DMS53 (cell line): ENCODE data around the gene GLRA3.
"Not testable (repeated sequence)": the region's sequence is repeated elsewhere in the genome, so short reads cannot be mapped to it uniquely, and the experiment has no call there.

ENCODE experiments used
- DNase-seq: peaks from one replicate; lab custom pipeline; 2025; lab: John Stamatoyannopoulos, UW

Gene GLRA3

DNA sequence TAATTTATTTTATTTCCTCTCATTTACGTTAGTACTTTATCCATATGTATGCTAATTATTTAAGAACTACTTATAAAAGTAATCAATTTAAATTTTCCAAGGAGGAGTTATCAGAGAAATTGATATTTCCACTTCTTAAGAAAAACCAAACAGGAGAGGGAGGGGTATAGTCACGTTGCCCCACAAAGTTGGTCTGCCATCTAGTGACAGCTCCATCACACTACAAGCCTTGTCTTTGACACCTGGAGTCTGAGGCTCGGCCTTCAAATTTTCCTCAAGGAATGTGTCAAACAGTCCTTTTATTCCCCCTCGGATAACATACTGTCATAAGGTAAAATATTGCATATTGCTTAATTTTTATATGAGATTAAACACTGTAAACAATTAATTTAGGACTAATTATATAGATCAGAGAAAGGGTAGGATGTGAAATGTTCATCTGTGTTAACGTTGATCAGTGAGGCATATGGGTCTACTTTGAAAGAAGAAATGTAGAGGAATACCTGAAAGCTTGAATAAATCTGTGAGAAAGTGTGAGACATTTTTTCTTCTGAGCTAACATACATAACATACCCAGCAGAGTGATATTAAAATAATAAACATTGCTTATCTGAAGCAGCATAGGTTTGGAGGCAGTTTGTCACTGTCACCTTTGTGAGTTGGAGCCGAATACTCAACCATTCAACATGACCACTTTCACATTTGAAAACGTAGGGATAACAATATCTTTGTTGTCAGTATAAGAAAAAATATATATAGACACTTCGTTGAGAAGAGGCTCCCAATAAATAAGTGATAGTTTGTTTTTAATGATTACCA lies 114.4 kb downstream of the GLRA3 start:
- DNase-seq: peak; percentile 66

DNA sequence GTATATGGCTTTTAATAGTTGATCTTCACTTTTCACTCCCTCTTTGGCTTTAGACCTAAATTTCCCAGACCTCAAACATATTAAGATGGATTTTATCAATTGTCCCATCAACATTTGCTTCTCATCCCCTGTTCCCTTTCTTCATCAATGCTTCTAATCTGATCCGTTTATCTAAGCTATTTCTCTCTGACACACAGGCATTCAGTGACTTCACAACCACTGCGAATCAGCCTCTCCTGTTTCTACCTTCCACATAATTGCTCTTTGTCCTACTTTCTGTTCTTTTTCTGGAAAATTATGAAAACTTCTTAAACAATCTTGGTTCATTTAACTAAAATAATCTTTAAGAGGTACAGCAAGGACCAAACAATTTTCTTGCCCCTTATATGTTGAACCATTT lies 115.2 kb downstream of the GLRA3 start:
- no peak for DNase-seq

DNA sequence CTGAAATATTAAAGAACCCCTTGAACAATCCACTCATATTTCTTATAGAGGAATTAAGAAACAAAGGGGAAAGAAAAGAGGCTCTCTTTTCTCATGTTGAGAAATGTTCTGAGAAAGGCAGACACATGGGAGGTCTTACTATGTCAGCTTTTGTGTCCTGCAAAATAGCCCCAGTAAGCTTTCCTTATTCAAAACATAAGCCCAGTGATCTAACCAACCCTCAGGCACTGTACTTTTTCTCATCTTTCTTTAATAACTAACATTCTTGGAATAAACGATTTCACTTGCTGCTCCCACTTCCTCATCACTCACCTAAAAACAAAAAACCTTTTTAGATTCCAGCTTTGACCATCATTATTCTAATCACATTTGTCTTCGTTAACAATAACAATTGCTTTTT lies 115.9 kb downstream of the GLRA3 start:
- DNase-seq: no peak

DNA sequence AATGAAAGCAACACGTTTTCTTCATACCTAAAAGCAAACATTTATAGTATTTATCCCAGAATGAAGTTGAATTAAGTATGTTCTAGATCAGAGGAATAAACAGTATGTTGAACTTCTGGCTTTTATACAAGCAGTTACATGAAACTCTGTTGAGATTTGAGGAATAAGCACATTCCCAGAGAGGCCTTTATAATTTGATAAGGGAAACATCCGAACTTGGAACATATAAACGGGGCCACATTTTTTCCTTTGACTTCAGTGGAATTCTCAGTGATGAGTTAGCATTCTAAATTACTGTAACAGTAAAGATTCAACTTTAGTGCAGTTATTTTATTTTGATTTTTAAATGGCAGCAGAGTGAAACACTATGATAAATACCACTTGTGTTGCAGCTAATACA lies 119.5 kb downstream of the GLRA3 start:
- no peak for DNase-seq

GRCh38 chr4:174708381-174708780 lies 120.7 kb downstream of the GLRA3 start:
- DNase-seq: no peak

- DNase-seq: no peak
These were observed 121.1 kb downstream of the GLRA3 start for GRCh38 chr4:174707902-174708301.

- no peak for DNase-seq
These were observed 121.9 kb downstream of the GLRA3 start for GRCh38 chr4:174707051-174707676.

GRCh38 chr4:174702979-174703478 lies 126.0 kb downstream of the GLRA3 start:
- DNase-seq: no peak

DNA sequence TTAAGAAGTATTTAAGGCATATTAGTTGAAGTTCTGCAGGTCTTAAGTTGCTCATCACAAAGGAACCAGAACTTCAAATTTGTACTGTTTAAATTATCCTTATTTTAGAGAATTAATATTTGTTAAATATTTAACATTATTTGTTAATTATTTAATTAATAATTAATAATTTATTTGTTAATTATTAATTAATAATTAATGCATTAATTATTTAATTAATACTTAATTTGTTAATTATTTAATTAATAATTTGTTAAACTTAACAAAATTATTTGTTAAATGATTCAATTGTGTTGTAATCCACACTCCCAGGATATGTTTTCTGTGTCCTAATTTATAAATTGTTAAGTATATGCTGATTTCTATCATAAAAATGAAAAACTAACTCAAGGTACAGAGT lies 129.4 kb downstream of the GLRA3 start:
- no peak for DNase-seq

GRCh38 chr4:174697896-174698295 lies 131.2 kb downstream of the GLRA3 start:
- DNase-seq: no peak

GRCh38 chr4:174697202-174697601 lies 131.8 kb downstream of the GLRA3 start:
- DNase-seq: no peak

- no peak for DNase-seq
These were observed 132.4 kb downstream of the GLRA3 start for GRCh38 chr4:174696657-174697056.

DNA sequence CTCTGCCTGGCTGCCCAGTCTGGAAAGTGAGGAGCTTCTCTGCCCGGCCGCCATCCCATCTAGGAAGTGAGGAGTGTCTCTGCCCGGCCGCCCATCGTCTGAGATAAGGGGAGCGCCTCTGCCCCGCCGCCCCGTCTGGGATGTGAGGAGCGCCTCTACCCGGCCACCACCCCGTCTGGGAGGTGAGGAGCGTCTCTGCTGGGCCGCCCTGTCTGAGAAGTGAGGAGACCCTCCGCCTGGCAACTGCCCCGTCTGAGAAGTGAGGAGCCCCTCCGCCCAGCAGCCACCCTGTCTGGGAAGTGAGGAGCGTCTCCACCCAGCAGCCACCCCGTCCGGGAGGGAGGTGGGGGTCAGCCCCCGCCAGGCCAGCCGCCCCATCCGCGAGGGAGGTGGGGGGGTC lies 137.2 kb downstream of the GLRA3 start:
- DNase-seq: not testable (repeated sequence)

GRCh38 chr4:174690665-174691064 lies 138.4 kb downstream of the GLRA3 start:
- DNase-seq: no peak

GRCh38 chr4:174689618-174690017 lies 139.4 kb downstream of the GLRA3 start:
- no peak for DNase-seq

GRCh38 chr4:174686826-174687225 lies 142.2 kb downstream of the GLRA3 start:
- no peak for DNase-seq

DNA sequence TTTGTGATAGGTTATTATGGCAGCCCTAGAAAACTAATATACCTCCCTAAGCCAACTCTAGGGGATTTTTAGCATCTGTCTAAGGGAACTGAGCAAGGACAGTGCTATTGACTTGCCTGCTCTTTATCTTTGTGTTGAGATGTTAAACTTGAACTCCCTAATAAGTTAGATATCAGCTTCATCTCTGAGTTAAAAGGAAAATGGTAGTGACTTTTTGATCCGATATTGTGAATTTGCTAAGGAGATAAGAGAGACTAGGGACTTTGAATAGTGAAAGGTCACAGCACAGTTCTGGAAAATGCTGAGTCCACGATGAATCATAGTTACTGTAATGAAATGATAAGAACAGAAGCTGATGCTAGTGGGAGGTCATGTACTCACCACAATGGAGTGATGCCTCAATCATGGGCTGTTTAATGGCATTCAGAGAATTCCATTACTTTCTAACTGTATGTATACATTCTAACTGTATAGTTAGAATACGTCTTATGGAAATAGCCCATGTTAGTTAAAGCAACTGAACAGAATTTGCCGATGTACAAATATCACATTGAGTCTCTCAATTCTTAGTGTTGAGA lies 147.2 kb downstream of the GLRA3 start:
- DNase-seq: no peak

DNA sequence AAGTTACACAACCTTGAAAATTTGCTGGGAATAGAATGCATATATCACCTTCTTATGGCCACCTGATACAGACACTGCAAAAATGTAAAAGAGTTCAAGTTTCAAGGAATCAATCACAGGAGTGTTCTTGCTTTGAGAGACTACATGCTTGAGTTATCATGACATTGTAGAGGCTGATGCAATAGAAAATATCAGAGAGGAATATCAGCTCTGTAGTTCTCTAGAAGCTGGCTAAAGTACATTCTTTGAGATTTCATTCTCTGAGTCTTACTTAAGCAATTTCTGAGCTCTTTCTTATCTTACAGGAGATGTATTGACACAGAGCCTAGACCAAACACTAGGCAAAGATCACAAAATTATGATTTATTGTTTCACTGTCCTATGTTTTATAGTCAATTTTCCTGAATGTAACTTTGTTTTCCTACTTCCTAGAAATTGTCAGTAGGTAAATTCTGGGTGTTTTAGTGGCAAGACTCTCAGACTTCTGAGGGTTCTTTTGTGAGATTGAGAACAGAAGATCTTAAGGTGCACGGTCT lies 154.7 kb downstream of the GLRA3 start:
- no peak for DNase-seq

DNA sequence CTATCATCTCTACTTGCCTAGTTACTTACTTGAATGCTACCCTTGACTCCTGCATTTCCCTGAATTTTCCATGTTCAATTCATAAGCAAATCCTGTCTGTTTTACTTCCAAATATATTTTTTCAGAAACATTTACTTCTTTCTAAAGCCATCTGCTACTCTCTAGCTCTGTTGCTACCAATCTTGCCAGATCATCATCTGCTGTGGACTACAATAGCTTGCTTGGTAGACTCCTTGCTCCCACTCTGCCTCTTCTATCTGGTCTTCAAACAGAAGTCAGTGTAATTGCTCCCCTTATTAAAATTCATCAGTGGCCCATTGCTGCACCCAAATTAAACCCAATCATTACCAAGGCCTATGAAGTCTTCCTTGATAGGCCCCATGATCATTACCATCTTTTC lies 155.2 kb downstream of the GLRA3 start:
- DNase-seq: no peak

DNA sequence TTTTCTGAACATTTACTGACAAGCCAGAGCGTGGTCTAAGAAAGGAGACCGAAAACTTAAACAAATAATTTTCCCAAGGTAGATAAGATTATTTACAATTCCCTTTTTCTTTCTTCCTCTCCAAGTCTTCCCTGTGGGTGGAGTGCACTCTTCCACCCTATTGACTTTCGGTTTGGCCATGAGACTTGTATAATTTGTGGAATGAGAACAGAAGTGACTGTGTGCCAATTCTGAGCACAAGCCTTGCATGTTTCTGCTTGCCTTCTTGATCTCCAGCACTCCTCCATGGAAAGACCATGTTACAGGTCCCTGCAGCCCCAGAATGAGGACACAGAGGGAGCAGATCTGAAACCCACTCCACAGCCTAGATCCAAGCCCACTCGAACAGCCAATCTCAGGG lies 156.8 kb downstream of the GLRA3 start:
- DNase-seq: no peak

- DNase-seq: no peak
These were observed 159.8 kb downstream of the GLRA3 start for GRCh38 chr4:174669270-174669669.

- no peak for DNase-seq
These were observed 163.2 kb downstream of the GLRA3 start for GRCh38 chr4:174665799-174666198.

- DNase-seq: no peak
These were observed 165.8 kb downstream of the GLRA3 start for GRCh38 chr4:174663216-174663615.
